ENCODE data around the gene PCNX4.
"Not testable (repeated sequence)": the region's sequence is repeated elsewhere in the genome, so short reads cannot be mapped to it uniquely, and the experiment has no call there.

The PCNX4 gene

DNA sequence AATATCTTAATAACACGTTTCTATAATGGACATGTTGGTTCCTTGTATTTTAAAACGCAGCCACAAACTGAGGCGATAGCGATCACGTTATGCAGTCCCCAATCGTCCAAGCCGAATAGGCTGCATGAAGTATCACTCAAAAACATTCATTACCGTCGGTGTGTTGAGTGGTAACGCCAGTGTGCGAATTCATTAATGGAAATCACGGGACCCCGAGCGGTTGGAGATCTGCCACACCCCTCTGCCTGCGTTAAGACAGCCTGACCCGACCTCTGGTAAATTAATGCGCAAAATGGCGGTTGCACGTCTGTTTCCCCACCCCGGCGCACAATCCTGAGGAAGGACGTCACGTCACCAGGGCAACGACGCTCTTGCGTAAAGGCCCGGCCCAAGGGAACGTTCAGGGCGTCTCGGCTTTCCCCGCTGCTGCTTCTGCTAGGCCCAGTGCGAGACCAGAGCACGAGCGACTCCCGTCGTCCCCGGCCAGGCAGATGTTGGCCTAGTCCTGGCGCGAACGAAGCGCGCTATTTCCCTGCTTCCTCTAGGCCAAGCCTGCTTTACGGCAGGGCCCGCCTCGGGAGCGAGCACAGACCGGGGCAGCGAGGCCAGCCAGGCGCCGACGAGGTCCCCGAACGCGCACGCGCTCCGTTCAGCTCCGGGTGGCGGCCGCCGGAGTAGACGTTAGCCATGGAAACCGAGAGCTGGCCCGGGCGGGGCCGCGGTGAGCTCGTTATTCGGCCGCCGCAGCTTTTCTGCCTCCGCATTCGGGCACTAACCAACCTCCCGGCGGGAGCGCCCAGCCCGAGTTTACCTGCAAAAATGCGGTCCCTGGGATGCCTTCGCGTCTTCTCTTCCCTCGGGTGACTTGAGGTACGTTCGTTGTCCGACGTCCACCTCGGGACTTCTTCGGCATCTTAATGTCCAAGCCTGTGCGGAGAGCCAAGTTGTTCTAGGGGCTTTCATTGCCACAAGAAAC, at the start of gene PCNX4:
TSS of gene PCNX4 (plus strand) at position 374 of the 976 bp plus-strand sequence. CDS start 15,716 bp downstream, outside the sequence.
- H3K4me3 Mint-ChIP-seq, result peak within 1 kb of the TSS; percentile 86 to 99

DNA sequence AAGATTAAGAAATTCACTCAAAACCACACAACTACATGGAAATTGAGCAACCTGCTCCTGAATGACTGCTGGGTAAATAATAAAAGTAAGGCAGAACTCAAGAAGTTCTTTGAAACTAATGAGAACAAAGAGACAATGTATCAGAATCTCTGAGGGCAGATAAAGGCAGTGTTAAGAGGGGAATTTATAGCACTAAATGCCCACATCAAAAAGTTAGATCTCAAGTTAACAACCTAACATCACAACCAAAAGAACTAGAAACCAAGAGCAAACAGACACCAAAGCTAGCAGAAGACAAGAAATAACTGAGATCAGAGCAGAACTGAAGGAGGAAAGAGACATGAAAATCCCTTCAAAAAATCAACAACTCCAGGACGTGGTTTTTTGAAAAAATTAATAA, 43.7 kb upstream of the PCNX4 start:
- H3K27me3 Mint-ChIP-seq, DNase-seq, ATAC-seq: not testable (repeated sequence)
- Mint-ChIP-seq H3K27ac (peak overlapping the region in 1 of 2 donors; percentile 34), H3K4me1 (peaks cover 43% of the 10 kb centered on the region), H3K4me3 (peak overlapping the region; percentile 1), H3K9me3 (peaks cover 17% of the 10 kb centered on the region in 2 donors)

More for the DNA sequence above, at the start of gene PCNX4:
- Mint-ChIP-seq H3K4me1 (peaks cover 25% of the 10 kb centered on the region), H3K9me3 (no peaks in the 10 kb centered on the region), H3K27me3 (no peaks in the 10 kb centered on the region), H3K27ac (peak within 1 kb of the TSS; percentile 95 to 97)
- ATAC-seq, result peak; percentile 96
- DNase-seq, result peak; percentile 94 to 97

GRCh38 chr14:60051721-60052221, 40.0 kb upstream of the PCNX4 start:
- ATAC-seq (peak; percentile 76), DNase-seq (peak; percentile 8 to 32)
- Mint-ChIP-seq H3K27ac (peak overlapping the region; percentile 85 to 97), H3K4me1 (peaks cover 49% of the 10 kb centered on the region), H3K4me3 (peak overlapping the region in 1 of 2 donors; percentile 49), H3K9me3 (no peaks in the 10 kb centered on the region), H3K27me3 (no peaks in the 10 kb centered on the region)

DNA sequence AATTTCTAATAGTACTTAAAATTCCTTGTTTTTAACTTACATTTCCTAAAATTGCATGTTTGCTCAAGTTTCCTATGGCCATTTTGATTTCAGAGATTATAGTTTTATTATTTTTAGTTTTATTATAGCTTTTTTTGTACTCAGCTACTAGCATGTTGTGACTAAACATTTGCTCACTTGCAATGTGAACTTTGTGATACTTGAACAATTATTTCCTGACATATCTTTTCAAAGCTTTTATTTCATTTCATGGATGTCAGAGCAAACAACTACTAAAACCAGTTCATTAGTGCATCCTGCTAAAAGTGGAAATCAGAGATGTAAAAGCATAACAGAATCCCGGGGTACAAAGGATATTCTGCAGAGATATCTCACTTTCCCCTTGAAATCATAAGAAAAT, 33.6 kb upstream of the PCNX4 start:
- DNase-seq, result no peak
- Mint-ChIP-seq H3K4me3 (no peak overlapping the region), H3K27ac (peak overlapping the region in 1 of 2 donors; percentile 21), H3K4me1 (peaks cover 6% of the 10 kb centered on the region), H3K27me3 (no peaks in the 10 kb centered on the region), H3K9me3 (no peaks in the 10 kb centered on the region)
- ATAC-seq, result no peak

DNA sequence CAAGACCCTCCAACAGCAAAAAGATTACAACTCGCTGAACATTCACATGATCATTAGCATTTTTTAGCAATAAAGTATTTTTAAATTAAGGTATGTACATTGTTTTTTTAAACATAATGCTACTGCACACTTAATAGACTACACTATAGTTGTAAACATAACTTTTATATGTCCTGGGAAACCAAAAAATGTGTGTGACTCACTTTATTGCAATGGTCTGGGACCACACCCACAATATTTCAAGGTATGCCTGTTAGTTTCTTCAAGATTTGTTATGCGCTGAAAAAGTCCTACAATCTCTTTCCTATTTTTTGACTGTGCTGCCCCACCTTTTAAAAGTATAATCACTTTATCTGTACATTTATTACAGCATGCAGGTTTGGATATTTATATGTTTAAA, 30.4 kb upstream of the PCNX4 start:
- H3K27me3 Mint-ChIP-seq, result no peaks in the 10 kb centered on the region
- no peak overlapping the region for H3K4me3 Mint-ChIP-seq
- H3K27ac Mint-ChIP-seq, result no peak overlapping the region
- DNase-seq (no peak), ATAC-seq (no peak)
- H3K4me1 Mint-ChIP-seq, result no peaks in the 10 kb centered on the region
- H3K9me3 Mint-ChIP-seq, result no peaks in the 10 kb centered on the region

- no peak overlapping the region for H3K4me3 Mint-ChIP-seq
- DNase-seq (no peak), ATAC-seq (no peak)
- no peaks in the 10 kb centered on the region for H3K27me3 Mint-ChIP-seq
- no peaks in the 10 kb centered on the region for H3K9me3 Mint-ChIP-seq
- H3K27ac Mint-ChIP-seq, result no peak overlapping the region
- no peaks in the 10 kb centered on the region for H3K4me1 Mint-ChIP-seq
These were observed 27.1 kb upstream of the PCNX4 start for GRCh38 chr14:60064491-60065072.

GRCh38 chr14:60067882-60068281, 23.8 kb upstream of the PCNX4 start:
- Mint-ChIP-seq H3K27ac (no peak overlapping the region), H3K4me3 (no peak overlapping the region), H3K4me1 (peaks cover 8% of the 10 kb centered on the region), H3K27me3 (no peaks in the 10 kb centered on the region), H3K9me3 (no peaks in the 10 kb centered on the region)
- no peak for ATAC-seq
- no peak for DNase-seq

DNA sequence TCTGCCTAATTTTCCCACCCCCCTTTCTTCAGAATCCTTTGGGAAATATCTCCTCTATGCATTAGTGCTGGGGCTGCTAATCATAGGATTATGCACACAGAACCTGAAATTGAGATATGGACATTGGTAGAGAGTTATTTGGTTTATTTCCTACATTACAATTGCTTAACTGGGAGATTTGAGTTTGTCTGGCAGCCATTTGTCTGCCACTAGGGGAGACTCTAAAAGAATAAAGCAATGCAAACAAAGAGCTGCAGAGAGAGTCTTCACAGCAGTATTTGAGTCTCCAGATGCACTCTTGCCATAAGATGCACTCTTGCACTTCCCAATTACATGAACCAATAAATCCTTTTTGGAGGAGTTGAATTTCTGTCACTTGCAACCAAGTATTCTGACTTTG, 12.0 kb upstream of the PCNX4 start:
- ATAC-seq (no peak), DNase-seq (no peak)
- H3K27me3 Mint-ChIP-seq, result no peaks in the 10 kb centered on the region
- H3K4me3 Mint-ChIP-seq, result no peak overlapping the region
- peaks cover 0 to 18% of the 10 kb centered on the region in 2 donors for H3K9me3 Mint-ChIP-seq
- H3K27ac Mint-ChIP-seq, result no peak overlapping the region
- H3K4me1 Mint-ChIP-seq, result peaks cover 4% of the 10 kb centered on the region

DNA sequence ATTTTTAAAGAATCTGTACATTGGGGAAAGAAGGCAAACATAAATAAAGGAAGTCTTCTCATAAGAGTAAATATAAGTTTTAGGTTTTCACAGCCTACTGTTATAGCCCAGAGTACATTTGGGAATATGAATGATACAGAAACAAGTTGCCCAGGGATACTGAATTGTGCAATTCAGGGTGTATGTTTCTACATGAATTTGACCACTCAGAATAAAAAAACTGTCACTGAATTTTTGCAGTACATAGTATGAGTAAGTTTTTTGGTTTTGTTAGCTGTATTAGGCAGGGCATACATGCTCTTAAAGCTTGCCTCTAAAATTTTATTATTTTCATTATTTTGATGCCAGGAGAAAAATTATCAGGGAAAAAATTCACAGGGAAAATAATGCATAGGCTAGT, 6.6 kb upstream of the PCNX4 start:
- Mint-ChIP-seq H3K4me3 (no peak overlapping the region), H3K4me1 (no peaks in the 10 kb centered on the region), H3K27me3 (no peaks in the 10 kb centered on the region), H3K9me3 (no peaks in the 10 kb centered on the region), H3K27ac (no peak overlapping the region)
- no peak for ATAC-seq
- DNase-seq, result no peak

GRCh38 chr14:60085693-60086092, 6.0 kb upstream of the PCNX4 start:
- no peak overlapping the region for H3K27ac Mint-ChIP-seq
- peaks cover 4% of the 10 kb centered on the region for H3K4me1 Mint-ChIP-seq
- DNase-seq, result no peak
- H3K27me3 Mint-ChIP-seq, result no peaks in the 10 kb centered on the region
- no peak for ATAC-seq
- no peak overlapping the region for H3K4me3 Mint-ChIP-seq
- no peaks in the 10 kb centered on the region for H3K9me3 Mint-ChIP-seq

- Mint-ChIP-seq H3K27ac (no peak overlapping the region), H3K9me3 (no peaks in the 10 kb centered on the region), H3K4me1 (peaks cover 6% of the 10 kb centered on the region), H3K4me3 (no peak overlapping the region), H3K27me3 (no peaks in the 10 kb centered on the region)
- DNase-seq (no peak), ATAC-seq (no peak)
These were observed 4.1 kb upstream of the PCNX4 start for GRCh38 chr14:60087668-60088067.

DNA sequence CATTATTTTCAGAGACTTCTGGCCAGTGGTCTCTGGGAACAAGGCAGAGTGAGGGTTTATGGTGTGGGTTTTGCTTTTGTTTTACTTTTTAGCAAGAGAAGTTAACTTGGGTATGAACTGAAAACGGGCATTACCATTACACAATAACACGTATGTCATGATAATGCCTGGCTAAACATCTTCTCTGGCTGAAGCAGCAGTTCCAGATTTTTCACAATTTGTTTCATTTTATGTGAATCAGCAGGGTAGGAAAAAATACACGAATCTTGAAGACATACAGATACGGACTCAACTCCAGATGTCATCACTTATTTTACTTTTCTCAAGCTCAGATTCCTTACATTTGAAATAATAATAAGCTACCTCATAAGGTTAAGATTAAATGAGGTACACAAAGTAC, 2.5 kb upstream of the PCNX4 start:
- no peaks in the 10 kb centered on the region for H3K9me3 Mint-ChIP-seq
- DNase-seq (no peak), ATAC-seq (no peak)
- H3K27me3 Mint-ChIP-seq, result no peaks in the 10 kb centered on the region
- peaks cover 9% of the 10 kb centered on the region for H3K4me1 Mint-ChIP-seq
- no peak overlapping the region for H3K4me3 Mint-ChIP-seq
- no peak overlapping the region for H3K27ac Mint-ChIP-seq

DNA sequence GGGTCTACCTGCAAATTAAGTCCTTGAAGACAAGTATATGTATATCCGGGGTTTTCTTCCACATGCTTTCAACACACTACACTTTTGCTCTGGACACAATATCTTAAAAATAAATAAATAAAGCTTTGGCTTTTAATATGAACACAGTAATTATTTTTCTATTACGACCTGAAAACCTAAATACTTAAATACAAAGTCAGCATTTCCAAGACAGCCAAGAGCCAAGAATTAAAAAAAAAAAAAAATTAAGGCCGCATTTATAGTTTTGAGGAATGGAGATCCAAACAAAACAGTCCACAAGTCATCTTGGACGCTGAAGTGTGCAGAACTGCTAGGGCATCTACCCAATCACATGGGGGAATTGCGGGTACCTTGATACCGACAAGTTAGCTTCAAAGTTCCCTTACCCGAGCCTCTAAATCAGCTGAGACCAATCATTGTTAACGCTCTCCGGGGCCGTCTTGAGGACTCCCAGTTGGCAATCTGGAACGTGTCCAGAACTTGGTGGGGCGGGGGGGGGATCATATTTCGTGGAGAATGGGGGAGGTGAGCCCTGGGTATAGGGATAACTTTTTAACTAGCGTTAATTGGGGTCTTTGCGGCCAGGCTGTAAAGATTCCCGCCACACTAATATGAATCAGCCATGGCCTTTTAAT, 731 bp upstream of the PCNX4 start:
- DNase-seq, result peak; percentile 7 to 28

GRCh38 chr14:60092526-60092920, 800 bp downstream of the PCNX4 start:
- ATAC-seq (no peak), DNase-seq (peak; percentile 11 to 13)
- Mint-ChIP-seq H3K9me3 (no peaks in the 10 kb centered on the region), H3K4me1 (peaks cover 25% of the 10 kb centered on the region), H3K27me3 (no peaks in the 10 kb centered on the region), H3K27ac (peak overlapping the region; percentile 95 to 97), H3K4me3 (peak overlapping the region; percentile 86 to 99)

More for the DNA sequence above, 731 bp upstream of the PCNX4 start:
- no peak for ATAC-seq
- H3K27me3 Mint-ChIP-seq, result no peaks in the 10 kb centered on the region
- peak overlapping the region; percentile 86 to 99 for H3K4me3 Mint-ChIP-seq
- peaks cover 25% of the 10 kb centered on the region for H3K4me1 Mint-ChIP-seq
- peak overlapping the region; percentile 95 to 97 for H3K27ac Mint-ChIP-seq
- H3K9me3 Mint-ChIP-seq, result no peaks in the 10 kb centered on the region

DNA sequence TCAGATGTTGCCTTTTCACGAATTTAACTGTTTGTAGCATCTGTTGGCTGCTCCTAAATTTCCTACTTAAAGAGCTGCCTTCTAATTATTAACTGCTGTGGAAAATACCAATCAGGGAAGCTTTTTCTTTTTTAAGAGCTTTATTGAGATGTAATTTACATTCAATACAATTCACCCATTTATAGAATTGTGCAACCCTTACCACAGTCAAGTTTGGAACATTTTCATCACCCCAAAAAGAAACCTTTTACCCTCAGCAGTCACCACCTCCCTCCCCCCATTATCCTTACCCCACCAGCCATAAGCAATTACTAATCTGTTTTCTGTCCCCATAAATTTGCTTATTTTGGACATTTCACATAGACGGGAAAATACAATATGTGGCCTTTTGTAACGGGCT, 1.4 kb downstream of the PCNX4 start:
- ATAC-seq, result no peak
- Mint-ChIP-seq H3K27ac (peak overlapping the region; percentile 95 to 97), H3K4me3 (peak overlapping the region; percentile 86 to 99), H3K27me3 (no peaks in the 10 kb centered on the region), H3K4me1 (peaks cover 30% of the 10 kb centered on the region), H3K9me3 (no peaks in the 10 kb centered on the region)
- no peak for DNase-seq
